H1 (cell line): ENCODE data around the gene ANKRD11. TPM values are rescaled to one million over a fixed set of nuclear protein-coding genes. Genes with fewer than 3 reads are reported as not detected.

ENCODE experiments used
- CTCF ChIA-PET: fragments of 300-600 bp; sonication (Branson Sonifier 250); formaldehyde crosslinking; loops from one replicate; lab custom pipeline; 2021; ENCODE audit not compliant: partially characterized antibody; lab: Charles Lee
- POLR2A ChIA-PET: fragments of 300-600 bp; sonication (Branson Sonifier 250); formaldehyde crosslinking; loops from one replicate; lab custom pipeline; 2021; ENCODE audit warnings: inconsistent platforms; ENCODE audit not compliant: partially characterized antibody; lab: Charles Lee
- DNase-seq, 2 experiments: peaks; one replicate each; pipeline versions ENCODE4 v3.0.0 to v3.0.0-alpha.2; 2010 to 2022; ENCODE audit warnings: low spot score in 2 of 2, low read depth in 1 of 2, mixed read lengths in 1 of 2
- FAIRE-seq: peaks from 2 replicates; lab custom pipeline; 2011; peaks lifted over from hg19 to GRCh38; lab: Jason Lieb, UNC
- H2AFZ ChIP-seq: 2 replicates; pipeline ENCODE4 v1.8.1; 2012; ENCODE audit warnings: low read length, inconsistent platforms
- H2AK5ac ChIP-seq: 2 replicates; pipeline ENCODE4 v1.6.1; 2013; ENCODE audit warnings: low read depth, low read length
- H2BK120ac ChIP-seq: replicated peaks from 2 replicates; pipeline ENCODE3; 2013; ENCODE audit warnings: low read depth, low read length, inconsistent platforms
- H2BK12ac ChIP-seq: 2 replicates; pipeline ENCODE4 v1.6.1; 2013; ENCODE audit warnings: low read depth, low read length
- H2BK15ac ChIP-seq: 2 replicates; pipeline ENCODE4 v1.6.1; 2013; ENCODE audit warnings: low read length
- H2BK20ac ChIP-seq: 2 replicates; pipeline ENCODE4 v1.6.1; 2013; ENCODE audit warnings: low read length
- H2BK5ac ChIP-seq: 2 replicates; pipeline ENCODE4 v1.6.1; 2013; ENCODE audit warnings: low read depth, low read length
- H3K14ac ChIP-seq: 2 replicates; pipeline ENCODE4 v1.6.1; 2013; ENCODE audit warnings: inconsistent platforms; ENCODE audit not compliant: insufficient read length
- H3K18ac ChIP-seq: 2 replicates; pipeline ENCODE4 v1.6.1; 2013; ENCODE audit warnings: low read length; ENCODE audit errors: extremely low read depth
- H3K23ac ChIP-seq: 2 replicates; pipeline ENCODE4 v1.6.1; 2013; ENCODE audit warnings: inconsistent platforms; ENCODE audit not compliant: insufficient read length
- H3K23me2 ChIP-seq: 2 replicates; pipeline ENCODE4 v1.6.1; 2013; ENCODE audit warnings: low read depth, low read length
- H3K27ac ChIP-seq: 2 replicates; pipeline ENCODE4 v1.6.1; 2011; ENCODE audit warnings: low read depth, low read length, inconsistent platforms
- H3K27me3 ChIP-seq, 4 experiments: replicated peaks in 1 of 4; 1 replicate in 1 of 4; 2 replicates in 3 of 4; pipeline versions ENCODE4 v1.6.1 to v1.8.1; 2011 to 2013; ENCODE audit warnings: low read length in 3 of 4, mild to moderate bottlenecking in 3 of 4, inconsistent platforms in 2 of 4, mixed read lengths in 2 of 4, moderate library complexity in 1 of 4; ENCODE audit not compliant: control insufficient read depth in 3 of 4, insufficient read depth in 3 of 4; ENCODE audit errors: extremely low read depth in 1 of 4
- H3K36me3 ChIP-seq, 4 experiments: 2 replicates each; pipeline versions ENCODE4 v1.6.1 to v1.8.1; 2011 to 2013; ENCODE audit warnings: mild to moderate bottlenecking in 4 of 4, low read length in 3 of 4, moderate library complexity in 2 of 4, control low read depth in 1 of 4, inconsistent platforms in 1 of 4; ENCODE audit not compliant: insufficient read depth in 4 of 4, control insufficient read depth in 2 of 4
- H3K4ac ChIP-seq: replicated peaks from 2 replicates; pipeline ENCODE3; 2013; ENCODE audit warnings: low read length, low read depth, mixed read lengths, inconsistent platforms; ENCODE audit not compliant: insufficient read length
- H3K4me1 ChIP-seq, 4 experiments: replicated peaks in 1 of 4; 1 replicate in 1 of 4; 2 replicates in 3 of 4; pipeline versions ENCODE4 v1.6.1 to v1.8.1; 2011 to 2013; ENCODE audit warnings: low read length in 3 of 4, inconsistent platforms in 2 of 4, mixed read lengths in 1 of 4; ENCODE audit not compliant: insufficient read depth in 4 of 4, control insufficient read depth in 3 of 4
- H3K4me2 ChIP-seq, 2 experiments: 2 replicates each; pipeline versions ENCODE4 v1.6.1 to v1.8.1; 2011 to 2013; ENCODE audit warnings: low read depth in 2 of 2, low read length in 2 of 2, control low read depth in 1 of 2, inconsistent platforms in 1 of 2, mild to moderate bottlenecking in 1 of 2; ENCODE audit not compliant: insufficient read depth in 1 of 2
- H3K4me3 ChIP-seq, 4 experiments: fragments of 200-600, 300-600 bp in 1 of 4; sonication (generic), shearing (Covaris generic), sonication (Bioruptor Twin) in 1 of 4; 2 replicates each; pipeline versions ENCODE4 v1.5.1 to v1.8.1; 2011 to 2016; ENCODE audit warnings: low read length in 4 of 4, low read depth in 3 of 4, control low read depth in 2 of 4, inconsistent platforms in 2 of 4, mild to moderate bottlenecking in 2 of 4, mixed read lengths in 1 of 4, moderate library complexity in 1 of 4; ENCODE audit not compliant: insufficient read depth in 2 of 4; ENCODE audit errors: extremely low read depth in 1 of 4
- H3K56ac ChIP-seq: replicated peaks from 2 replicates; pipeline ENCODE3; 2013; ENCODE audit warnings: low read depth, mild to moderate bottlenecking, mixed read lengths, low read length, inconsistent platforms; ENCODE audit not compliant: insufficient read length
- H3K79me1 ChIP-seq: 2 replicates; pipeline ENCODE4 v1.6.1; 2013; ENCODE audit warnings: low read depth, low read length, control low read depth
- H3K79me2 ChIP-seq, 2 experiments: 2 replicates each; pipeline versions ENCODE4 v1.6.1 to v1.8.1; 2012 to 2013; ENCODE audit warnings: low read length in 2 of 2, mild to moderate bottlenecking in 2 of 2, inconsistent platforms in 1 of 2; ENCODE audit not compliant: insufficient read depth in 2 of 2, control insufficient read depth in 1 of 2
- H3K9ac ChIP-seq, 4 experiments: replicated peaks in 1 of 4; 1 replicate in 1 of 4; 2 replicates in 3 of 4; pipeline versions ENCODE4 v1.6.1 to v1.8.1; 2011 to 2013; ENCODE audit warnings: low read depth in 3 of 4, low read length in 3 of 4, control low read depth in 2 of 4, mild to moderate bottlenecking in 2 of 4, moderate library complexity in 2 of 4, inconsistent platforms in 1 of 4; ENCODE audit errors: extremely low read depth in 1 of 4
- H3K9me3 ChIP-seq, 2 experiments: 2 replicates each; pipeline versions ENCODE4 v1.6.1 to v1.8.1; 2012 to 2013; ENCODE audit warnings: mild to moderate bottlenecking in 2 of 2, moderate library complexity in 2 of 2, control low read depth in 1 of 2, inconsistent platforms in 1 of 2, low read depth in 1 of 2, low read length in 1 of 2, mixed read lengths in 1 of 2; ENCODE audit not compliant: insufficient read depth in 2 of 2
- H4K20me1 ChIP-seq, 2 experiments: replicated peaks in 1 of 2; 2 replicates each; pipeline versions ENCODE3 to v1.8.1; 2011 to 2013; ENCODE audit warnings: inconsistent platforms in 2 of 2, low read length in 2 of 2, mild to moderate bottlenecking in 1 of 2; ENCODE audit not compliant: insufficient read depth in 2 of 2, control insufficient read depth in 1 of 2
- H4K5ac ChIP-seq: 2 replicates; pipeline ENCODE4 v1.6.1; 2013; ENCODE audit warnings: low read length, low read depth, mixed read lengths, inconsistent platforms; ENCODE audit not compliant: insufficient read length
- H4K8ac ChIP-seq: 2 replicates; pipeline ENCODE4 v1.8.0; 2013; ENCODE audit warnings: mild to moderate bottlenecking, moderate library complexity, low read length, inconsistent platforms; ENCODE audit not compliant: insufficient read depth; ENCODE audit errors: extremely low read depth
- H4K91ac ChIP-seq: replicated peaks from 2 replicates; pipeline ENCODE3; 2013; ENCODE audit warnings: low read length, mixed read lengths, inconsistent platforms; ENCODE audit not compliant: insufficient read length
- BACH1 ChIP-seq: IDR thresholded peaks from 2 replicates; pipeline ENCODE4 v1.6.1; 2012; ENCODE audit warnings: low read length, improper control_type of control experiment
- BRCA1 ChIP-seq: IDR thresholded peaks from 2 replicates; pipeline ENCODE4 v1.6.1; 2012; ENCODE audit warnings: low read depth, low read length, improper control_type of control experiment
- EGR1 ChIP-seq: IDR thresholded peaks from 2 replicates; pipeline ENCODE4 v1.6.1; 2011; ENCODE audit warnings: low read depth, low read length, borderline replicate concordance
- KDM5A ChIP-seq: fragments of 200-600 bp; IDR thresholded peaks from 2 replicates; pipeline ENCODE4 v1.7.1; 2012; ENCODE audit warnings: mild to moderate bottlenecking, low read length, inconsistent platforms, mixed read lengths
- PHF8 ChIP-seq: fragments of 200-600 bp; sonication (generic); conservative IDR thresholded peaks from 2 replicates; pipeline ENCODE4 v1.7.1; 2012; ENCODE audit warnings: low read depth, mild to moderate bottlenecking, inconsistent platforms, low read length, moderate library complexity
- POLR2A ChIP-seq, 2 experiments: IDR thresholded peaks; 1 replicate in 1 of 2; 2 replicates in 1 of 2; pipeline ENCODE4 v1.6.1; 2011; ENCODE audit warnings: low read depth in 2 of 2, low read length in 2 of 2, mild to moderate bottlenecking in 2 of 2; ENCODE audit errors: control extremely low read depth in 1 of 2
- POLR2AphosphoS5 ChIP-seq: IDR thresholded peaks from 2 replicates; pipeline ENCODE4 v1.6.1; 2011; ENCODE audit warnings: low read depth, low read length
- POU5F1 ChIP-seq: IDR thresholded peaks from 2 replicates; pipeline ENCODE4 v1.6.1; 2011; ENCODE audit warnings: low read depth, mild to moderate bottlenecking, low read length, moderate library complexity
- RXRA ChIP-seq: IDR thresholded peaks from 2 replicates; pipeline ENCODE4 v1.6.1; 2011; ENCODE audit warnings: low read depth, mild to moderate bottlenecking, low read length, moderate library complexity; ENCODE audit not compliant: insufficient read depth
- SP4 ChIP-seq: IDR thresholded peaks from 2 replicates; pipeline ENCODE4 v1.6.1; 2012; ENCODE audit warnings: low read length, inconsistent platforms
- TEAD4 ChIP-seq: IDR thresholded peaks from 2 replicates; pipeline ENCODE4 v1.6.1; 2012; ENCODE audit warnings: low read depth, low read length, inconsistent platforms, mixed read lengths
- WGBS, 2 experiments: shearing (Covaris generic) in 1 of 2; methylation state at CpG; one replicate each; pipeline versions ENCODE4 v1.1.6 to v1.1.7; 2013 to 2015; ENCODE audit warnings: low lambda C conversion rate in 2 of 2, mixed read lengths in 2 of 2, inconsistent platforms in 1 of 2, low coverage in 1 of 2, missing lambda C conversion rate in 1 of 2; ENCODE audit not compliant: insufficient replicate concordance in 2 of 2, insufficient coverage in 1 of 2, insufficient read length in 1 of 2; ENCODE audit errors: extremely low coverage in 1 of 2, missing lambda C conversion rate in 1 of 2; 5-methylcytosine and 5-hydroxymethylcytosine counted together
- polyA plus RNA-seq, 7 experiments: library from polyadenylated mRNA; depleted of rRNA in 3 of 7; stranded (reverse) in 5 of 7; unstranded in 2 of 7; fragments of >200 nt in 5 of 7; fragments of 200-250 nt in 2 of 7; gene quantifications; 1 replicate in 5 of 7; 2 replicates in 1 of 7; 4 replicates in 1 of 7; pipeline versions ENCODE4 v1.2.1 to v1.2.3, GENCODE V29; 2011 to 2013; ENCODE audit warnings: missing spikeins in 2 of 7, mixed read lengths in 2 of 7
- total RNA-seq: library from RNA; stranded (reverse); fragmentation: NEBNext Ultra II Directional; extraction: Animal tissue kit (Norgen Biotek cat#: 25700); gene quantifications from 2 replicates; pipeline ENCODE4 v1.2.1, GENCODE V29; 2021
- TF ChIP-seq, protein P1 (sequence below): IDR thresholded peaks from 2 replicates; pipeline ENCODE4 v1.6.1; 2012; ENCODE audit warnings: inconsistent platforms

The ANKRD11 gene
- total and polyA plus RNA-seq, 2 of the 8 experiments (the other 6 are each of a cell fraction or from before 2014, with no cell fraction given) = 46.5 to 142 TPM

- H2BK20ac ChIP-seq = no peak overlapping the region
- H3K4me3 ChIP-seq = no peak overlapping the region
- no peak for DNase-seq
- H3K36me3 ChIP-seq = peaks cover 1 to 3% (median 1%) of the 10 kb centered on the region in 4 experiments; a peak in 3 of 8 replicates
- 0 out of 2 replicates have a peak overlapping the region, but pooled peaks have one; percentile 5 for H2AK5ac ChIP-seq
- H3K14ac ChIP-seq = no peak overlapping the region
- ChIA-PET POLR2A (interaction anchor here (1.3 to 5.2 kb wide), 3 partner anchors 11 to 60 kb away, joined by 3 to 56 read pairs (median 5); partner anchors contain the start of gene ANKRD11), CTCF (interaction anchor here (0.7 to 1.7 kb wide), 3 partner anchors 28 to 79 kb away, joined by 3 read pairs; no protein-coding TSS in a partner anchor)
- H3K18ac ChIP-seq = no peak overlapping the region
- H3K4me1 ChIP-seq = peaks cover 0 to 4% (median 0%) of the 10 kb centered on the region in 4 experiments; a peak in 4 of 7 replicates
- H3K27ac ChIP-seq = no peak overlapping the region
- H2AFZ ChIP-seq = no peak overlapping the region
- no peak overlapping the region for H3K4me2 ChIP-seq
- H3K23me2 ChIP-seq = peaks cover 12% of the 10 kb centered on the region; the same call in 1 of the 2 replicates
- no peak overlapping the region for H4K91ac ChIP-seq
- H3K79me2 ChIP-seq = peaks cover 9 to 19% of the 10 kb centered on the region in 2 experiments
- no peak overlapping the region for H4K5ac ChIP-seq
- no peak for FAIRE-seq
- no peak overlapping the region for H3K9ac ChIP-seq
- H3K9me3 ChIP-seq = no peaks in the 10 kb centered on the region
- peaks cover 2% of the 10 kb centered on the region; the same call in 1 of the 2 replicates for H3K79me1 ChIP-seq
- no peak overlapping the region for H2BK15ac ChIP-seq
- peaks cover 0 to 4% (median 2%) of the 10 kb centered on the region in 4 experiments; a peak in 3 of 7 replicates for H3K27me3 ChIP-seq
- no peak overlapping the region for H2BK5ac ChIP-seq
- no peak overlapping the region for H2BK120ac ChIP-seq
- H4K8ac ChIP-seq = no peak overlapping the region
- no peak overlapping the region for H3K56ac ChIP-seq
- 90% methylated on average over 19 of the region's 20 CpGs; no CpG with 5 or more reads in 1 of the 2 experiments for WGBS, 2 experiments
- H2BK12ac ChIP-seq = no peak overlapping the region
- H4K20me1 ChIP-seq = peaks cover 0 to 5% of the 10 kb centered on the region in 2 experiments
- no peak overlapping the region for H3K4ac ChIP-seq
- no peak overlapping the region for H3K23ac ChIP-seq
- TF ChIP-seq SP4 = no peak
- no peak for TF ChIP-seq POLR2A (IDR thresholded peaks at IDR 0.05; ENCODE audit: control extremely low read depth in 1 of 2, low read depth in 2 of 2, low read length in 2 of 2)
- TF ChIP-seq TEAD4 = no peak
- no peak for TF ChIP-seq BACH1
- TF ChIP-seq POU5F1 = no peak
- TF ChIP-seq EGR1 = no peak
- no peak for TF ChIP-seq PHF8
- TF ChIP-seq, protein P1, sequence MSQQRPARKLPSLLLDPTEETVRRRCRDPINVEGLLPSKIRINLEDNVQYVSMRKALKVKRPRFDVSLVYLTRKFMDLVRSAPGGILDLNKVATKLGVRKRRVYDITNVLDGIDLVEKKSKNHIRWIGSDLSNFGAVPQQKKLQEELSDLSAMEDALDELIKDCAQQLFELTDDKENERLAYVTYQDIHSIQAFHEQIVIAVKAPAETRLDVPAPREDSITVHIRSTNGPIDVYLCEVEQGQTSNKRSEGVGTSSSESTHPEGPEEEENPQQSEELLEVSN = no peak
- TF ChIP-seq POLR2AphosphoS5 = no peak
- TF ChIP-seq KDM5A = no peak
- TF ChIP-seq RXRA = no peak
- TF ChIP-seq BRCA1 = no peak
These were observed 15.1 kb upstream of the ANKRD11 start for GRCh38 chr16:89505204-89506112.
